HCT116 (cell line): ENCODE data around the gene CHCHD10.

ENCODE experiments used
- CBX3 ChIP-seq: IDR thresholded peaks from 2 replicates; pipeline ENCODE4 v1.6.1; 2012; ENCODE audit warnings: low read depth
- EGR1 ChIP-seq: IDR thresholded peaks from 2 replicates; pipeline ENCODE4 v1.6.1; 2012; ENCODE audit warnings: low read depth
- EZH2 ChIP-seq: fragments of 200-600 bp; sonication (generic); IDR thresholded peaks from 2 replicates; pipeline ENCODE4 v1.6.1; 2017; ENCODE audit warnings: antibody characterized with exemption, mixed run types
- EZH2phosphoT487 ChIP-seq: fragments of 200-600 bp; IDR thresholded peaks from 2 replicates; pipeline ENCODE4 v1.6.1; 2018; ENCODE audit warnings: antibody characterized with exemption, borderline replicate concordance
- POLR2A ChIP-seq: IDR thresholded peaks from 2 replicates; pipeline ENCODE4 v1.7.0; 2011; ENCODE audit warnings: borderline replicate concordance; ENCODE audit not compliant: insufficient read depth, insufficient read length; ENCODE audit errors: extremely low read depth
- POLR2AphosphoS5 ChIP-seq: IDR thresholded peaks from 2 replicates; pipeline ENCODE4 v1.6.1; 2011; ENCODE audit warnings: mild to moderate bottlenecking, low read depth, low read length, moderate library complexity
- SIN3A ChIP-seq: IDR thresholded peaks from 2 replicates; pipeline ENCODE4 v1.6.1; 2012; ENCODE audit warnings: low read depth
- SP1 ChIP-seq: IDR thresholded peaks from 2 replicates; pipeline ENCODE4 v1.6.1; 2012; ENCODE audit warnings: low read depth
- TCF7L2 ChIP-seq: IDR thresholded peaks from 2 replicates; pipeline ENCODE4 v1.7.0; 2011; ENCODE audit warnings: borderline replicate concordance, inconsistent platforms; ENCODE audit not compliant: insufficient read depth, insufficient read length; ENCODE audit errors: extremely low read depth
- ZFX ChIP-seq: fragments of 450-650 bp; IDR thresholded peaks from 2 replicates; pipeline ENCODE4 v1.6.1; 2017
- ZNF274 ChIP-seq: fragments of 200-500 bp; sonication (Bioruptor generic); IDR thresholded peaks from 2 replicates; pipeline ENCODE4 v1.6.1; 2014; ENCODE audit warnings: mild to moderate bottlenecking, low read depth, low read length, inconsistent platforms
- TF ChIP-seq, protein P1 (sequence below), 3 experiments: fragments of 200-600 bp in 1 of 3; sonication (generic) in 1 of 3; IDR thresholded peaks in 2 of 3; conservative IDR thresholded peaks in 1 of 3; 2 replicates each; pipeline ENCODE4 v1.5.1; 2012 to 2017; ENCODE audit warnings: low read depth in 2 of 3, low read length in 2 of 3, antibody characterized with exemption in 1 of 3, borderline replicate concordance in 1 of 3, control low read depth in 1 of 3, mild to moderate bottlenecking in 1 of 3, mixed read lengths in 1 of 3, mixed run types in 1 of 3, moderate library complexity in 1 of 3; ENCODE audit not compliant: insufficient read depth in 1 of 3
- TF ChIP-seq, protein P2 (sequence below): IDR thresholded peaks from 2 replicates; pipeline ENCODE4 v1.6.1; 2012
- TF ChIP-seq, protein P3 (sequence below): IDR thresholded peaks from 2 replicates; pipeline ENCODE4 v1.6.1; 2012; ENCODE audit warnings: low read depth

GRCh38 chr22:23763579-23763945 is 4.2 kb downstream of the CHCHD10 start:
- TF ChIP-seq, protein P1, sequence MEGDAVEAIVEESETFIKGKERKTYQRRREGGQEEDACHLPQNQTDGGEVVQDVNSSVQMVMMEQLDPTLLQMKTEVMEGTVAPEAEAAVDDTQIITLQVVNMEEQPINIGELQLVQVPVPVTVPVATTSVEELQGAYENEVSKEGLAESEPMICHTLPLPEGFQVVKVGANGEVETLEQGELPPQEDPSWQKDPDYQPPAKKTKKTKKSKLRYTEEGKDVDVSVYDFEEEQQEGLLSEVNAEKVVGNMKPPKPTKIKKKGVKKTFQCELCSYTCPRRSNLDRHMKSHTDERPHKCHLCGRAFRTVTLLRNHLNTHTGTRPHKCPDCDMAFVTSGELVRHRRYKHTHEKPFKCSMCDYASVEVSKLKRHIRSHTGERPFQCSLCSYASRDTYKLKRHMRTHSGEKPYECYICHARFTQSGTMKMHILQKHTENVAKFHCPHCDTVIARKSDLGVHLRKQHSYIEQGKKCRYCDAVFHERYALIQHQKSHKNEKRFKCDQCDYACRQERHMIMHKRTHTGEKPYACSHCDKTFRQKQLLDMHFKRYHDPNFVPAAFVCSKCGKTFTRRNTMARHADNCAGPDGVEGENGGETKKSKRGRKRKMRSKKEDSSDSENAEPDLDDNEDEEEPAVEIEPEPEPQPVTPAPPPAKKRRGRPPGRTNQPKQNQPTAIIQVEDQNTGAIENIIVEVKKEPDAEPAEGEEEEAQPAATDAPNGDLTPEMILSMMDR (IDR thresholded peaks at IDR 0.05 in 2 of 3, conservative IDR thresholded peaks at IDR 0.05 in 1 of 3; ENCODE audit: borderline replicate concordance in 1 of 3, insufficient read depth in 1 of 3, low read depth in 2 of 3, low read length in 2 of 3), result no peak
- TF ChIP-seq EZH2phosphoT487 (no peak), ZNF274 (no peak), SP1 (no peak), POLR2AphosphoS5 (no peak; the same call in 1 of the 2 replicates), POLR2A (no peak), CBX3 (no peak), EZH2 (no peak), TCF7L2 (no peak), SIN3A (no peak), EGR1 (no peak), ZFX (no peak)
- TF ChIP-seq, protein P2, sequence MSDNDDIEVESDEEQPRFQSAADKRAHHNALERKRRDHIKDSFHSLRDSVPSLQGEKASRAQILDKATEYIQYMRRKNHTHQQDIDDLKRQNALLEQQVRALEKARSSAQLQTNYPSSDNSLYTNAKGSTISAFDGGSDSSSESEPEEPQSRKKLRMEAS, result no peak
- TF ChIP-seq, protein P3, sequence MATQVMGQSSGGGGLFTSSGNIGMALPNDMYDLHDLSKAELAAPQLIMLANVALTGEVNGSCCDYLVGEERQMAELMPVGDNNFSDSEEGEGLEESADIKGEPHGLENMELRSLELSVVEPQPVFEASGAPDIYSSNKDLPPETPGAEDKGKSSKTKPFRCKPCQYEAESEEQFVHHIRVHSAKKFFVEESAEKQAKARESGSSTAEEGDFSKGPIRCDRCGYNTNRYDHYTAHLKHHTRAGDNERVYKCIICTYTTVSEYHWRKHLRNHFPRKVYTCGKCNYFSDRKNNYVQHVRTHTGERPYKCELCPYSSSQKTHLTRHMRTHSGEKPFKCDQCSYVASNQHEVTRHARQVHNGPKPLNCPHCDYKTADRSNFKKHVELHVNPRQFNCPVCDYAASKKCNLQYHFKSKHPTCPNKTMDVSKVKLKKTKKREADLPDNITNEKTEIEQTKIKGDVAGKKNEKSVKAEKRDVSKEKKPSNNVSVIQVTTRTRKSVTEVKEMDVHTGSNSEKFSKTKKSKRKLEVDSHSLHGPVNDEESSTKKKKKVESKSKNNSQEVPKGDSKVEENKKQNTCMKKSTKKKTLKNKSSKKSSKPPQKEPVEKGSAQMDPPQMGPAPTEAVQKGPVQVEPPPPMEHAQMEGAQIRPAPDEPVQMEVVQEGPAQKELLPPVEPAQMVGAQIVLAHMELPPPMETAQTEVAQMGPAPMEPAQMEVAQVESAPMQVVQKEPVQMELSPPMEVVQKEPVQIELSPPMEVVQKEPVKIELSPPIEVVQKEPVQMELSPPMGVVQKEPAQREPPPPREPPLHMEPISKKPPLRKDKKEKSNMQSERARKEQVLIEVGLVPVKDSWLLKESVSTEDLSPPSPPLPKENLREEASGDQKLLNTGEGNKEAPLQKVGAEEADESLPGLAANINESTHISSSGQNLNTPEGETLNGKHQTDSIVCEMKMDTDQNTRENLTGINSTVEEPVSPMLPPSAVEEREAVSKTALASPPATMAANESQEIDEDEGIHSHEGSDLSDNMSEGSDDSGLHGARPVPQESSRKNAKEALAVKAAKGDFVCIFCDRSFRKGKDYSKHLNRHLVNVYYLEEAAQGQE, result no peak
